GM12801 (cell line): ENCODE results near the gene PLEKHG5.

ENCODE experiments used
- TF ChIP-seq, protein P1 (sequence below): IDR thresholded peaks from one replicate; pipeline ENCODE4 v1.5.1; 2011; ENCODE audit warnings: control low read depth; ENCODE audit not compliant: insufficient read length; ENCODE audit errors: extremely low read depth

PLEKHG5 gene

DNA sequence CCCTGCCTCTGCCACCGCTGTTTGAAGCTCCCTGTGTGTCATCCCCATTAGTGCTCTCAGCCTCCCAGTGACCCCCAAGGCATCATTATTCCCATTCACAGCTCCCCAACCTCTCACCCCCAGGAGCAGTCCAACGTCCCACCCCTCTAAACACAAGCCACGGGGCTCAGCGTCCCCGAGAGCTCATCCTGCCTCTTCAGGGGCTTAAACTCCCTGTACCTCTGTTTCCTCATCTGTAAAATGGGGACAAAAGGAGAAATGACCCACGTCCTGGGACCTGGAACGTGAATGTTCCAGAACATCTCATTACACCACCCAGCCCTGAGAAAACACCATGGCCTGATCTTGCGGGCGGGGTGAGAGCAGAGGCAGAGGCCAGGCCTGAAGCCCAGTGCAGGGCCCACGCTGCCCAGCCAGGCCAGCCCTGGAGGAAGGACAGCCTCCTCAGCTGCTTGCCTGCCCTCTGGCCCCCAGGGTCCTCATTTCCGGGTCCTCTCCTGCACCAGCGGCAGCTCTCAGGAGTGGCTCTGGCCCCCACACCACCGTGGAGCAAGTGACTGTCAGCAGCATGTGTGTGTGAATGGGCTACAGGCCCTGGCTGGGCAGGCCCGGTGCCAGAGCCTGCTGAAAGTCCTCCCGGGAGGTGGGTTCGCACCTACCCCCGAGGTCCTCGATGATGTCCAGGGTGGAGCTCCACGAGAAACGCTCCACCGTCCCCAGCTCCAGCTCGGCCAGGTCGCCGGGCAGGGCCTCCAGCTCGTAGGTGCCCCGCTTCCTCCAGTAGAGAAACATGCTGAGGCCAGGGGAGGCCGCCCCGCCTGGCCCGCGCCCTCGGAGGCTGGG, 14.1 kb upstream of the PLEKHG5 start:
- TF ChIP-seq, protein P1, sequence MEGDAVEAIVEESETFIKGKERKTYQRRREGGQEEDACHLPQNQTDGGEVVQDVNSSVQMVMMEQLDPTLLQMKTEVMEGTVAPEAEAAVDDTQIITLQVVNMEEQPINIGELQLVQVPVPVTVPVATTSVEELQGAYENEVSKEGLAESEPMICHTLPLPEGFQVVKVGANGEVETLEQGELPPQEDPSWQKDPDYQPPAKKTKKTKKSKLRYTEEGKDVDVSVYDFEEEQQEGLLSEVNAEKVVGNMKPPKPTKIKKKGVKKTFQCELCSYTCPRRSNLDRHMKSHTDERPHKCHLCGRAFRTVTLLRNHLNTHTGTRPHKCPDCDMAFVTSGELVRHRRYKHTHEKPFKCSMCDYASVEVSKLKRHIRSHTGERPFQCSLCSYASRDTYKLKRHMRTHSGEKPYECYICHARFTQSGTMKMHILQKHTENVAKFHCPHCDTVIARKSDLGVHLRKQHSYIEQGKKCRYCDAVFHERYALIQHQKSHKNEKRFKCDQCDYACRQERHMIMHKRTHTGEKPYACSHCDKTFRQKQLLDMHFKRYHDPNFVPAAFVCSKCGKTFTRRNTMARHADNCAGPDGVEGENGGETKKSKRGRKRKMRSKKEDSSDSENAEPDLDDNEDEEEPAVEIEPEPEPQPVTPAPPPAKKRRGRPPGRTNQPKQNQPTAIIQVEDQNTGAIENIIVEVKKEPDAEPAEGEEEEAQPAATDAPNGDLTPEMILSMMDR = no peak

DNA sequence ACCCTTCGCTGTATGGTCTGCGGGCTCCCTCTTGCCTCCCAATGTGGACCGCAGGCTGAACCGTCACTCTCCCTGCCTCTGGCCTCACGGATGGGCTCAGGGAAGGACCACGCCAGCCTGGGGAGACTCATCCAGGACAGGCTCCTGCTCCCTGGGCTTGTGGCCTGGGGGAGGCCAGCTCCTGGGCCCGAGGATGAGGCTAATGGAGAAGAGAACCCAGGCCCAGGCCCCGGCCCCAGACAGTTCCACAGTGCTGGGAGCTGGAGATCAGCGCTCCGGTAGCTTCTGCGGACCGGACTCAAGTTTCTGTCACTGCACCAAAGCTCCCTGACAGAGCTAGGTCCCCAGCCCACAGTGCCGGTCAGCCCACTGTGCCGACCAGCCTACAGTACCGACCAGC, 13.4 kb upstream of the PLEKHG5 start:
- TF ChIP-seq, protein P1 = no peak

DNA sequence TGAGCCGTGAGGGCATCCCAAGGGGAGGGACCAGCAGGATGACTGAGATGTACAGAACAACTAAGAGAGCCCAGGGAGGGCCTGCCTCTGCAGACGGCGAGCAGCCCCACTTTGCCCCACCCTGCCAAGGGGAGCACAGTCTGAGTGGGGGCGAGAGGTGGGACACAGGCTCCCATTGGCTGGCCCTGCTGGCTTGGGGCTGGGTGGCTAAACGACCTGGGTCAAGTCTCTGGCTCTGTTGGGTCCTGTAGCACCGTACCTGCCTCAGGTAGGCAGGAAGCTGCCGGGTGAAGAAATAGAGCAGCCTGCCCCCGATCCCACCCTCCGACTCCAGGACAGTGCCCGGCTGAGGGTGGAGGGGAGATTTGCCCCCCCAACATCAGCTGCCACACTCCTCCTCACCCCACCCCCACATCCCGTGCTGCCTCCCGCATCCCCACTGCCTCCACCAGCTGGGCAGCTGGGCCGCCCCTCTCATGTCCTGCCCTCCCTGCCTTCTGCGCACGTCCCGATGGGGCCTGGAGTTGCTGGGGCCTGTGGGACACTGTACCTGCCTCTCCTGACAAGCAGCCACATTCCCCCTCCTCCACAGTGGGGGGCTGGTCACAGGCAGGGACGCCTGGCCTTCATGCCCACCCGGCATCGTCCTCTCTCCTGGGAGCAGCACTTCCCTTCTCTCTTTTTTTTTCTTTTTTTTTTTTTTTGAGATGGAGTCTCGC, 12.6 kb upstream of the PLEKHG5 start:
- TF ChIP-seq, protein P1 = no peak

DNA sequence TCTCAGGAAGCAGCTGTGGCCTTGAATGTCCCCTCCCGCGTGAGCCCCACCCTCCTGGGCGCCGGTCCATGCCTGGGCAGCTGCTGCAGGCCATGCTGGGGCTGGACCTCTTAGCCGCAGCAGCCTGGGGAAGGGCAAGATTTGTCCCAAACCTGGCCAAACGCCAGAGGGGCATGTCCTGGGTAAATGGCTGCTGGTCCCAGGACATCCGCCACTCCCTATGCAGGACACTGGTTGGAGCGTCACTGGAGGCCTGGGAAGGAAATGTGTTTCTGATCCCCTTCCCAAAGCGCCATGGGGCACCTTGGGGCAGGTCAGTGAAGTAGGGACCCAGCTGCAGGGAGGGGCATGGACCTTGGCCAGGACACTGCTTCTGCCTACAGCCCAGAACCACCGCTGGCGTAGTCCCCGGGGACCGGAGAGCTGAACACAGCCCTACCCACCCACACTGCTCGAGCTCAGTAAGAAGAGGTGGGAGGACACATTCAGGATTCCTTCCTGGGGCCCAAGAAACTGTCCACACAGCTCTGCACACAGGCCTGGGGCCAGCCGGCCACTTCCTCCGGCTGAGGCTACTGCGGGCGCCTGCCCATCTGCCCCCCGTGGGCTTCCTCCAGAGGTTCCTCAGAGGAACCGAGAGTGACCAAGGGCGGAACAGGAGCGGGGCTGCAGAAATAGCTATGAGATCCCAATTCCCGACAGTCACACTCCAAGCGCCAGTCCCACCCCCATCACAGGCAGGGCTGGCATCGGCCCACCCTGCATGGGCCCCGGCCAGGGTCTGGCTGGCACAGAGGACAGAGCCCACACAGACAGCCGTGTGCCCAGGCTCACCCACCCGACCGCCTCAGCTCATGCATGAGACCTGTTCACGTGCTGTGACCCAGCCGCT, 10.8 kb upstream of the PLEKHG5 start:
- TF ChIP-seq, protein P1 = no peak

DNA sequence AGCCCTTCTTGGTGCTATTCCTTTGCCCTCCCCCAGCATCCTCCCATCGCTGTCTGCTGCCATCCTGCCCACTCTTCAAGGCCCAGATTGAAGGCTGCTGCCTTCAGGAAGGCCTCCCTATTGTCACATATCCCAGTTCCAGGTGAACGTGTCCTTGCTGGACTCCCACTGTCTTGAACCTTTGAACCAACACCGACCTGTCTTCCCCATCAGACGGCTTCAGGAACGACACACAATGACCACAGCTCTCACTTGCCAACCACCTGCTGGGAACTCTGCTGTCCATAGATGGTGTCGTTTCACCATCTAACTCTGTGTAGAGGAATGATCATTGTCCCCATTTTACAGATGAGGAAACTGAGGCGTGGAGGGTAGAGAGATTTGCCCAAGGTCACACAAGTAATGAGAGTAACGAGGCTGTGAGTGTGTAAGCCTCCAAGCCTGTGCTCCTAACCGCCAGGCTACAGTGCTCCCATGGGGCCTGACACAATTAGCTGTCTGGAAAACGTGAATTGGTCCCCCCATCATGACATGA, 9.9 kb upstream of the PLEKHG5 start:
- TF ChIP-seq, protein P1 = no peak

DNA sequence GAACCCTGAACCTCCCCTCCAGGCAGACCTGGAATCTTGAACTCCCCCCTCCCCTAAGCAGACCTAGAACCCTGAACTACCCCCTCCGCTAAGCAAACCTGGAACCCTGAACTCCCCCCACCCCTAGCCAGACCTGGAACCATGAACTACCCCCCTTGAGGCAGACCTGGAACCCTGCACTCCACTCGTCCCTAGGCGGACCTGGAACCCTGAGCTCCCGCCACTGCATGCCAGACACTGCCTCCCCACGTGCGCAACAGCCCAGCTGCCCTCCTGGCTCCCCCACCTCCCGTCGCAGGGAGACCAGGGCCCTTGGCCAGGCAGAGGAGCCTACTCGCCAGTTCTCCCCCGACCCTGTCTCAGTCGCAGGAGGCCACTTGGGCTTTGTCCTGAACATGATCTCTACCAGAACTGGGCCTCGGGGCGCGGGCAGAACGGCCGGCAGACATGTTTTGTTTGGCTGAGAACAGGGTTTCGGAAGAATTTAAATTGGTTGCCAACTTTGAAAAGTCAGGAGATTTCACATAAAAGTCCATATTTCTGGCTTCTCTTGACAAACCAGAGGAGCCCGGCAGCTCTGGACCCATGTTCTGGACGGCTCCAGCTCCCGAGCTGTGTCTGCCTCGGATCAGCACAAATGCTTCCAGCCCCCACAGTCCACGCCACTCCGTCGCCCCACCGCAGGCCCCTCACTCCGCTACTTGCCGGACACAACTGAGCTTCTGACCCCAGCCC, 9.2 kb upstream of the PLEKHG5 start:
- TF ChIP-seq, protein P1 = no peak
